ENCODE measurements around the gene MTHFD1L.

The MTHFD1L gene

DNA sequence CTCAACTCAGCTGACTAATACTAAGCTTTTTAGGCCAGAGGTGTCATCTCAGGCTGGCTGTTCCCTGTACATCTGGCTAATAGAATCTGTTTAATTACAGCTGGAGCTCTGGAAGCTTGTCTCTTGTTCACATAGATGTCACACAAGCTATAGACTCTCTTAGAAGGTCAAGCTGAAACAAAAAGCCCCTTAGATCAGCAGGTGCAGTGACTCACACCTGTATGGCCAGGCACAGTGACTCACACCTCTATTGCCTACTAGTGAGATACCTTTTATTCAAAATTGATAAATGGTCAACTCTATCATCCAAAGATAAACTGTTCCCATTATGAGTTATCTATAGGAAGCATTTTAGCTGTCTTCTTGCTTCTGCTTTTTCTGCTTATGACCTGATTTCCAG, 29.9 kb upstream of the MTHFD1L start:
- DNase-seq (ENCODE audit: extremely low spot score), result no peak
- CTCF ChIA-PET, result interaction anchor here (1.1 kb wide), 1 partner anchor 19 kb away, joined by 4 read pairs; no protein-coding TSS in a partner anchor
- no peak for TF ChIP-seq FOXM1 (IDR thresholded peaks at IDR 0.05; ENCODE audit: borderline replicate concordance)
- TF ChIP-seq BHLHE40 (IDR thresholded peaks at IDR 0.05; ENCODE audit: borderline replicate concordance), result no peak
- no peak for TF ChIP-seq FOXA1 (IDR thresholded peaks at IDR 0.05)
- no peak for TF ChIP-seq L3MBTL2 (conservative IDR thresholded peaks at IDR 0.05)
- TF ChIP-seq ELF4 (IDR thresholded peaks at IDR 0.05), result no peak
- TF ChIP-seq ZNF384 (IDR thresholded peaks at IDR 0.05), result no peak
- TF ChIP-seq LEF1 (IDR thresholded peaks at IDR 0.05; ENCODE audit: borderline replicate concordance), result no peak
- TF ChIP-seq, protein P1, sequence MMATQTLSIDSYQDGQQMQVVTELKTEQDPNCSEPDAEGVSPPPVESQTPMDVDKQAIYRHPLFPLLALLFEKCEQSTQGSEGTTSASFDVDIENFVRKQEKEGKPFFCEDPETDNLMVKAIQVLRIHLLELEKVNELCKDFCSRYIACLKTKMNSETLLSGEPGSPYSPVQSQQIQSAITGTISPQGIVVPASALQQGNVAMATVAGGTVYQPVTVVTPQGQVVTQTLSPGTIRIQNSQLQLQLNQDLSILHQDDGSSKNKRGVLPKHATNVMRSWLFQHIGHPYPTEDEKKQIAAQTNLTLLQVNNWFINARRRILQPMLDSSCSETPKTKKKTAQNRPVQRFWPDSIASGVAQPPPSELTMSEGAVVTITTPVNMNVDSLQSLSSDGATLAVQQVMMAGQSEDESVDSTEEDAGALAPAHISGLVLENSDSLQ (IDR thresholded peaks at IDR 0.05), result no peak
- no peak for TF ChIP-seq NFRKB (IDR thresholded peaks at IDR 0.05)
- TF ChIP-seq HDGF (IDR thresholded peaks at IDR 0.05; ENCODE audit: borderline replicate concordance), result no peak
- TF ChIP-seq SP1 (IDR thresholded peaks at IDR 0.05), result no peak
- TF ChIP-seq SUZ12 (IDR thresholded peaks at IDR 0.05), result no peak
- TF ChIP-seq ARNT (IDR thresholded peaks at IDR 0.05), result no peak
- TF ChIP-seq FOXK2 (IDR thresholded peaks at IDR 0.05), result no peak
- TF ChIP-seq CTBP1 (IDR thresholded peaks at IDR 0.05; ENCODE audit: borderline replicate concordance), result no peak
- TF ChIP-seq TARDBP (IDR thresholded peaks at IDR 0.05), result no peak
- POLR2A ChIA-PET, result no interaction called here

DNA sequence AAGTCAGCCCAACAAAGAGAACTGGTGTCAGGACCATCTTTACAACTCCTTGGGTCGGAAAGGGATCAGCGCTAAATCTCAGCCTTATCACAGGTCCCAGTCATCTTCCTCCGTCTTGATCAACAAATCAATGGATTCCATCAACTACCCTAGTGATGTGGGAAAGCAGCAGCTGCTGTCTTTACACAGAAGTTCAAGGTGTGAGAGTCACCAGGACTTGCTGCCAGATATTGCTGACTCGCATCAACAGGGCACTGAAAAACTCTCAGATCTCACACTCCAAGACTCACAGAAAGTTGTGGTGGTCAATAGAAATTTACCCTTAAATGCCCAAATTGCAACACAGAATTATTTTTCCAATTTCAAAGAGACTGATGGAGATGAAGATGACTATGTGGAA, 25.3 kb upstream of the MTHFD1L start:
- CTCF ChIA-PET, result no interaction called here
- POLR2A ChIA-PET, result no interaction called here
- no peak for DNase-seq (ENCODE audit: extremely low spot score)
- no peak for TF ChIP-seq ELF4 (IDR thresholded peaks at IDR 0.05)
- TF ChIP-seq BHLHE40 (IDR thresholded peaks at IDR 0.05; ENCODE audit: borderline replicate concordance), result no peak
- no peak for TF ChIP-seq NFRKB (IDR thresholded peaks at IDR 0.05)
- TF ChIP-seq, protein P1 (IDR thresholded peaks at IDR 0.05), result no peak
- no peak for TF ChIP-seq FOXA1 (IDR thresholded peaks at IDR 0.05)
- no peak for TF ChIP-seq TARDBP (IDR thresholded peaks at IDR 0.05)
- TF ChIP-seq CTBP1 (IDR thresholded peaks at IDR 0.05; ENCODE audit: borderline replicate concordance), result no peak
- TF ChIP-seq FOXK2 (IDR thresholded peaks at IDR 0.05), result no peak

DNA sequence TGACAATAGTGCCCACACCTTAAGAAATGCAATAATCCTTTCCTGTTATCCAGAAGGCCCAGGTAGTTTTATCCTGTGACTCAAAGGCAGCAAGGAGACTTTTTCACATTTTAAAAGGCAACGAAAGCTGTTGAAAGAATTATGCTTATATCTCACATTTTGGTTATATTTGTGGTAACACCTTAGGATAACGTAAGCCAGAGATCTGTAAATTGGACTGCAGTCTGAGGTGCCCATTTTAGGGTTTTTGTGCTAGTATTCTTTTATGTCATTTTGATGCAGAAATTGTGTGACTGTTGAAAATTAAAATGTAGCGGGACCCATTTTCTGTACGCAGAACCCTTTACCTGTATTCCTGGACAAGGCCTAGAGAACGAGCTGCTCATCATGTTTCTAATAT, 24.3 kb upstream of the MTHFD1L start:
- POLR2A ChIA-PET, result no interaction called here
- TF ChIP-seq L3MBTL2 (conservative IDR thresholded peaks at IDR 0.05) (no peak), FOXK2 (IDR thresholded peaks at IDR 0.05) (no peak), ELF4 (IDR thresholded peaks at IDR 0.05) (no peak), FOXA1 (IDR thresholded peaks at IDR 0.05) (no peak), TARDBP (IDR thresholded peaks at IDR 0.05) (no peak), SP1 (IDR thresholded peaks at IDR 0.05) (no peak), ZNF384 (IDR thresholded peaks at IDR 0.05) (no peak), LEF1 (IDR thresholded peaks at IDR 0.05; ENCODE audit: borderline replicate concordance) (no peak), BHLHE40 (IDR thresholded peaks at IDR 0.05; ENCODE audit: borderline replicate concordance) (no peak), NFRKB (IDR thresholded peaks at IDR 0.05) (no peak), SUZ12 (IDR thresholded peaks at IDR 0.05) (no peak), HDGF (IDR thresholded peaks at IDR 0.05; ENCODE audit: borderline replicate concordance) (no peak), ARNT (IDR thresholded peaks at IDR 0.05) (no peak), CTBP1 (IDR thresholded peaks at IDR 0.05; ENCODE audit: borderline replicate concordance) (no peak), FOXM1 (IDR thresholded peaks at IDR 0.05; ENCODE audit: borderline replicate concordance) (no peak)
- TF ChIP-seq, protein P1 (IDR thresholded peaks at IDR 0.05), result no peak
- no peak for DNase-seq (ENCODE audit: extremely low spot score)
- CTCF ChIA-PET, result no interaction called here

DNA sequence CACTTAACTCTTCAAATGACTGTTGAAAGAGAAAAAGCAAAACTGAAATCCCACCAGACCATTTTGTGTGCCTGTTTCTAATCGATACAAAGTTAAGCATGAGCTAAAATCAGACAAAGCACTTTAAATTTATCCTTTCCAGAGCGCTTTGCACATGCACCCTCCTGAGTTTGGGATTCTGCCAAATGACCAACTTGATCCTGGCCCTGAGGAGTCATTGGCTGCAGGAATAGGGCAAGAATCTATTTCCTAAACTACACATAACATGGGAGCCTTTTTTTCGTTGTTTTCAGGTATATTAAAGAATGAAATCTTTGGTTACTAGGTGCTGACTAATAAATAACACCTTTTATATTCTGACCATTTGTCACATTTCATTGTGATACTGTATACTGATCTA, 23.8 kb upstream of the MTHFD1L start:
- CTCF ChIA-PET, result no interaction called here
- POLR2A ChIA-PET, result no interaction called here
- TF ChIP-seq TARDBP (IDR thresholded peaks at IDR 0.05) (no peak), ELF4 (IDR thresholded peaks at IDR 0.05) (no peak), BHLHE40 (IDR thresholded peaks at IDR 0.05; ENCODE audit: borderline replicate concordance) (no peak), SUZ12 (IDR thresholded peaks at IDR 0.05) (no peak), ZNF384 (IDR thresholded peaks at IDR 0.05) (no peak), LEF1 (IDR thresholded peaks at IDR 0.05; ENCODE audit: borderline replicate concordance) (no peak), SP1 (IDR thresholded peaks at IDR 0.05) (no peak), ARNT (IDR thresholded peaks at IDR 0.05) (no peak), FOXA1 (IDR thresholded peaks at IDR 0.05) (no peak), L3MBTL2 (conservative IDR thresholded peaks at IDR 0.05) (no peak), CTBP1 (IDR thresholded peaks at IDR 0.05; ENCODE audit: borderline replicate concordance) (no peak), NFRKB (IDR thresholded peaks at IDR 0.05) (no peak), FOXK2 (IDR thresholded peaks at IDR 0.05) (no peak)
- TF ChIP-seq, protein P1 (IDR thresholded peaks at IDR 0.05), result no peak
- DNase-seq (ENCODE audit: extremely low spot score), result no peak

DNA sequence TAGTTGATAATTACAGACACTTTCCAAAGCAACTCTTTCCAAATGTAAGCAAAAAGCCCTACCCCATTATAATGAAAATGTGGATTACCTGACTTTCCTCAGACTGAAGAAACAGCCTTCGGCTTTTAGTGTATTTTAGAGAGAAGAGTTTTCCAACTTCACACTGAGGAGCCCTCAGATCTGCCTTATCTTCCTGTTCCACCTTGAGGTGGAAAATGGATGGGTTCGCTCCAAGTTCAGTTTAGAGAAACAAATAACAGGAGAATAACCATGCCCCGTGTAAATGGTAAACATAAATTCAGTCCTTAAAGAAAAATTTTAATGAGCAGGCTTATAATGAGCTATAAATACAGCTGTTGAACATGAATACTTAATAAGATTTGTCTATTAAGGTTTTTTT, 21.1 kb upstream of the MTHFD1L start:
- no peak for DNase-seq (ENCODE audit: extremely low spot score)
- ChIA-PET POLR2A (no interaction called here), CTCF (no interaction called here)
- TF ChIP-seq SP1 (IDR thresholded peaks at IDR 0.05), result no peak
- TF ChIP-seq FOXM1 (IDR thresholded peaks at IDR 0.05; ENCODE audit: borderline replicate concordance), result no peak
- no peak for TF ChIP-seq NFRKB (IDR thresholded peaks at IDR 0.05)

DNA sequence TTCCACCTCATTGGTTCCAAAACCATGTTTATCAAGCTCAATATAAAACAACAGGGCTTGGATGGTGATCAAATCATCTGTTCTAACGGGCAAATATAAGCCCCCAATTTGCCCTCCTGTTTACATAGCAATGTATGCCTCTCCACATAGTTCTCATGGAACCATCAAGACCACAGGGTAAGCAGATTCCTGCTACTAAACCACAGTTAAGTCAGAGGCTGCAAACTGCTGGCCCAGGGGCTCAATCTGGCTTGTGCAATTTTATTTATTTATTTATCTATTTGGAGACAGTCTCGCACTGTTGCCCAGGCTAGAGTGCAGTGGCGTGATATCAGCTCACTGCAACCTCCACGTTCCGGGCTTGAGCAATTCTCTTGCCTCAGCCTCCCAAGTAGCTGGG, 18.9 kb upstream of the MTHFD1L start:
- POLR2A ChIA-PET, result no interaction called here
- TF ChIP-seq FOXA1 (IDR thresholded peaks at IDR 0.05) (no peak), CTBP1 (IDR thresholded peaks at IDR 0.05; ENCODE audit: borderline replicate concordance) (no peak), TARDBP (IDR thresholded peaks at IDR 0.05) (no peak), NFRKB (IDR thresholded peaks at IDR 0.05) (no peak), FOXK2 (IDR thresholded peaks at IDR 0.05) (no peak), SP1 (IDR thresholded peaks at IDR 0.05) (no peak), L3MBTL2 (conservative IDR thresholded peaks at IDR 0.05) (no peak), HDGF (IDR thresholded peaks at IDR 0.05; ENCODE audit: borderline replicate concordance) (no peak), LEF1 (IDR thresholded peaks at IDR 0.05; ENCODE audit: borderline replicate concordance) (no peak), ZNF384 (IDR thresholded peaks at IDR 0.05) (no peak), BHLHE40 (IDR thresholded peaks at IDR 0.05; ENCODE audit: borderline replicate concordance) (no peak), ARNT (IDR thresholded peaks at IDR 0.05) (no peak), FOXM1 (IDR thresholded peaks at IDR 0.05; ENCODE audit: borderline replicate concordance) (no peak)
- TF ChIP-seq, protein P1 (IDR thresholded peaks at IDR 0.05), result no peak
- DNase-seq (ENCODE audit: extremely low spot score), result no peak
- CTCF ChIA-PET, result no interaction called here
